Left colon (tissue), 2 donors: Measurements from ENCODE around the gene SF1. TPM values are rescaled to one million over a fixed set of nuclear protein-coding genes. Genes with fewer than 3 reads are reported as not detected.

Experiments used
- ATAC-seq: fragments of 200-7000 bp; cut with Tn5 transposase; one replicate; pipeline ENCODE4 v1.9.1; 2020; ENCODE audit warnings: mild to moderate bottlenecking, moderate library complexity
- DNase-seq, 2 donors: peaks; one replicate each; pipeline ENCODE4 v3.0.0-alpha.2; 2020
- intact Hi-C, 2 donors: fragments of 100-400 bp; cut with DNase I in 1 of 2; cut with micrococcal nuclease in 1 of 2; formaldehyde crosslinking; loops; one replicate each; pipeline versions ENCODE4 v1.11.2 to v1.14.0; 2022; cut with DNase I, micrococcal nuclease
- total RNA-seq, 2 donors: library from RNA; stranded (reverse); fragmentation: NEBNext Ultra II Directional; extraction: Animal tissue kit (Norgen Biotek cat#: 25700); gene quantifications; one replicate each; pipeline ENCODE4 v1.2.1, GENCODE V29; 2021
- donor health status: DM: no; HTN: no; CAD: no.
- donor health status: DM: yes; HTN: yes; CAD: no.

The SF1 gene
- total RNA-seq, 2 donors from 2014 or later, result 201 to 216 TPM

DNA sequence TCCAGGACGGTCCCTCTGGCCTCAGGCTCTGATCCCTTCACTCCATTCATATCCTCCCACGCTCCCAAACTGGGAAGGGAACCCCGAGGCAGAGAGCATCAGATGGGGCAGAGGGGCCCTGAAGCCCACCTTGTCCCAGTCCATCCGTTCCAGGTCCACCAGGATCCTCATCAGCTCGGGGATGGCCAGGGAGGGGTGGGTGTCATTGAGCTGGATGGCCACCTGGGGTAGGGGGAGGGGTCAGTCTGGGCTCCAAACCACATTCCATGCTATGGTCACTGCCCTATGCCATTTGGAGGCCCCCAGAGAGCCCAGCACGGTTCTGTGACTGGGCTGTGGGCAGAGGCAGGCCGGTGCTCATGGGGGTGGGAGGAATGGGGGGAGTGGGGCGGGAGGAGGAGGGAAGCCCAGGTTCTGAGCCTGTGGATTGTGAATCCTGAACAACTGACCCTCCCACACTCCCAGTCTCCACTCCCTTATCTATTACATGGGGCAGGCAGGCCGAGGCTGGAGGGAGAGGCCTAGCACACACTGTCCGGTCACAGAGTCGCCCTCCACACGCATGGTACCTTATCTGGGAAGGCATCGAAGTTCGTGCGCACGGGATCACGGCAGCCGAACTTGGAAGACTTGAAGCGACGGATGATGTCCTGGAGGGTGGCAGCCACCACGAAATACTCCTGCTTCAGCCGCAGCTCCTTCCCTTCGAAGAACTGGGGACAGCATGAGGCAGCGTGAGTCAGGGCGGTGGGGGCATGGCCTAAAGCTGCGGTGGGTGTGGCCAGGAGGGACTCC lies 24.0 kb downstream of the SF1 start:
- ATAC-seq (no peak), DNase-seq (no peak)
- intact Hi-C loops, result no loop called here

DNA sequence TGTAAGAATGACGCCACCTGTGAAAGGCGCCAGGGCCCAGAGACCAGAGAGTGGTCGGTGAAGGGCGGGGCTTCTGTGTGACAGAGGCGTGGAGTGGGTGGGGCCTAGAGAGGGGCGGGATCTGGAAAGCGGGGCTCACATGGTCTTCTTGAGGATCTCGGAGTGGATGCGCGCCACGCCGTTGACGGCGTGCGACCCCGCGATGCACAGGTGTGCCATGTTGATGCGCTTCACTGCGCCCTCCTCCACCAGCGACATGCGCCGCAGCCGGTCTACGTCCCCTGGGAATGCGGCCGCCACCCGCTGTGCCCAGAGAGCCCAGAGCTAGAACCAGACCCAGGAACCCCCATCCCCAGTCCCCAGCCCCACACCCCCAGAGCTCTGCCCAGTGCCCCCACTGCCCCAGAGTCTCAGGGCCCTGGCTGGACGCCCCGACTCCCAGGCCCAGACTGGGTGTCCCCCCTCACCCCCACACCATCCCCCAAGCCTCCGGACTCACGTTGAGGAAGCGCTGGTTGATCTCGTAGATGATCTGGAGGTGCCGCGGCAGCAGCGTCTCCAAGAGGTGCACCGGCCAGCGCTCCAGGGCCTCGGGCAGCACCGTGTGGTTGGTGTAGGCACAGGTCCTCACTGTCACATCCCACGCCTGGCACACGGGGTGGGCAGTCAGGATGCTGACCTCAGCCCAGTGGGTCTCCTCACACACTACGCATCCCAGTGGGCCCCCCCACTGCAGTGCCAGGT lies 24.8 kb downstream of the SF1 start:
- no peak for ATAC-seq
- DNase-seq, result no peak
- intact Hi-C loops, result no loop called here

DNA sequence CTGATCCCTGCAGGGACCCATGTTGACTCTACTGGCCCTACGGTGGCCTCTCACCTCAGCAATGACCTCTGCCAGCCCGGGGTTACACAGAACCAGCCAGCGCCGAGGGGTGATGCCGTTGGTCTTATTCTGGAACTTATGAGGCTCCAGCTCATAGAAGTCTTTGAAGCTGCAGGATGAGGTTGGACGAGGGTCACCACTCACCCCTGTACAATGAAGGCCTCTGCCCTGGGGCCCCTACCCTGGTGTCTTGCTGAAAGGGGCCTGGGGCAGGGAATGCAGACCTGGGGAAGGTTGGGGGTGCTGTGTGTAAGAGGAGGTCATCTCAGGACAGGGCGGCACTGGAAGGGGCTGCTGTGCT lies 25.3 kb downstream of the SF1 start:
- intact Hi-C loops, result no loop called here
- no peak for ATAC-seq
- DNase-seq, result no peak

DNA sequence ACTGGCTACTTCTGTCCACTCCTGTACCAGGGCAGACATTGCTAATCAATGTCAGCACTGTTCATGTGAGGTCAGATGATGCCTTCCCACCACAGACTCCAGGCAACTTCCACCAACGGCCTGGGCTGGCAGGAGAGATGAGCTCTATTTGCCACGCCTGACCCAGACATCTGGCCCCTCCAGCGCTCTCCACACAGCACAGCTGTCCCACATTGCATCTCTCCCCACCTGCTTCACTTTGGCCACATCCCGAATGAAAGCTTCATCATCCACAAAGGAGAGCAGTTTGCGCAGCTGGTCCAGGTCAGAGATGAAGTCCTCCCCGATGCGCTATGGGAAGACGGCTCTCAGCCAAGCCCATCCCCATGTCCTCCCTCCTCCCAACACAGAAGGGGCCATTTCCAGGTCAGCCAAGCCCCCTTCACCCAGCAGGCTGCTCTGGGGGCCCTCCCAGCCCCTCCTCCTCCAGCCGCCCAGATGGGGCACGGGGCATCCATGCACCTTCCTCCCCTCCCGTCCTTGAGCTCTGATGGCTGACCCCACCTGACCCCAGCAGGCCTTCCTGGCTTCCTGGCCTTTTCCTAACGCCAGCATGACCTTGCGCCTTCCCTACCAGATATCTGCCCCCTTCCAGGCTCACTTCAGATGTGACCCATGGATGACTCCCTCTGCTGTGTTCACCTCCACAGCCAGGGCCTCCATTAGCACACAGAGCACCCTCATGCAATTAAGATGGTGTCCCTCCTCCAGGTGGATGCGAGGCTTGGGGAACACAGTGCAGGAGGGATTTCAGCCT lies 26.0 kb downstream of the SF1 start:
- DNase-seq (no peak), ATAC-seq (no peak)
- intact Hi-C loops, result no loop called here

DNA sequence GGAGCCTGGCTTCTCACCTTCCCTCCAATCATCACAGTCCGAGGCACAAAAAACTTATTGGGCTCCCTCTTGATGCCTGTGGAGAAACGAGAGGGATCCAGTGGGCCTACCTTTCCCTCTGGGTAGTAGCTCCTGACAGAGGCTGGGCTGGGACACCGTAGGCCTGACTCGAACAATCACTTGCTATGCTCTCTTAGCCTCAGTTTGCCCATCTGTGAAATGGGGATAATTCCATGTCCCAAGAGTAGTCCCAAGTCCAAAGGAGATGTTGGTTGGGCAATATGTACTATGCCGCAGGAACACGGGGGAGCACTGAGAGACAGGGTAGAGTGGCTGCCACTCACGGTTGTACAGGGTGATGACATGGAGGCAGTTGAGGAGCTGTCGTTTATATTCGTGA lies 26.8 kb downstream of the SF1 start:
- intact Hi-C loops, result no loop called here
- DNase-seq, result no peak
- ATAC-seq, result no peak

DNA sequence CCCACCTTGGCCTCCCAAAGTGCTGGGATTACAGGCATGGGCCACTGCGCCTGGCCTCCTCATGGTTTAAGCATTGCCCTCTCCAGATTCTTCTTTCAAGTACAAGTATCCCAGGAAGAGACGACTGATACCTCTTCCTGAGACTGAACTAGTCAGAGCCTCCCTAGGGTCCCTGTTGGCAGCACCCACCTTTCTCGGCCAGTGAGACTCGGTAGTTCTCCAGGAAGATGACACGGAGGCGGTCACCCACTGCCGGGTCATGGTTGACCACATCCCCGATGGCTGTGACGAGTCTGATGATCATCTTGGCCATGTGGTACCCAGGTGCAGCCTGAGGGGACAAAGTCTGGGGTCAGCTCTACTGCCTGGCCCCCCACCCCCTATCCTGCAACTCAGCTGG lies 27.2 kb downstream of the SF1 start:
- no peak for ATAC-seq

DNA sequence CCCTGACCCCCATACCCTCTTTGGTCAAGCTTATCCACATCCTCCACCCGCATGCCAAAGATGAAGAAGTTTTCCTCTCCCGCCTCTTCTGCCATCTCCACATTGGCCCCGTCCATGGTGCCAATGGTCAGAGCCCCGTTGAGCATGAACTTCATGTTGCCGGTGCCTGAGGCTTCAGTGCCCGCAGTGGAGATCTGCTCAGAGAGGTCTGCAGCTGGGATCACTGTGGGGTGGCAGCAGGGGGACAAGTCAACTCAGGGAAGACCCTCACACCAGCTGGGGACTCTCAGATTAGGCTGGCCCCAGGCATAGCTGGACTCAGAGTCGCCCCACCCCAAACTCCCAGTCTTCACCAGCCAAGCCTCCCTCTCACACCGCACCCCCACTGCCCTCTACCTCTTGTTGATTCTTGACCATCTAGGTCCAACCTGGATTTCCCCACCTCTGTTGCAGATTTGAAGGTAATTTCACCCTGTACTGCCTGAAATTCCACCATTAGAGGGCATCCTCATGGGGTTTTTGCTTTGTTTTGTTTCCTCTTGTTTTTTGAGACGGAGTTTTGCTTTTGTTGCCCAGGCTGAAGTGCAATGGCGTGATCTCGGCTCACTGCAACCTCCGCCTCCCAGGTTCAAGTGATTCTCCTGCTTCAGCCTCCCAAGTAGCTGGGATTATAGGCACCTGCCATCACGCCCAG lies 27.8 kb downstream of the SF1 start:
- intact Hi-C loops, result no loop called here
- ATAC-seq (no peak), DNase-seq (no peak)

More for the DNA sequence above, 27.2 kb downstream of the SF1 start:
- intact Hi-C loops, result no loop called here
- DNase-seq, result no peak

DNA sequence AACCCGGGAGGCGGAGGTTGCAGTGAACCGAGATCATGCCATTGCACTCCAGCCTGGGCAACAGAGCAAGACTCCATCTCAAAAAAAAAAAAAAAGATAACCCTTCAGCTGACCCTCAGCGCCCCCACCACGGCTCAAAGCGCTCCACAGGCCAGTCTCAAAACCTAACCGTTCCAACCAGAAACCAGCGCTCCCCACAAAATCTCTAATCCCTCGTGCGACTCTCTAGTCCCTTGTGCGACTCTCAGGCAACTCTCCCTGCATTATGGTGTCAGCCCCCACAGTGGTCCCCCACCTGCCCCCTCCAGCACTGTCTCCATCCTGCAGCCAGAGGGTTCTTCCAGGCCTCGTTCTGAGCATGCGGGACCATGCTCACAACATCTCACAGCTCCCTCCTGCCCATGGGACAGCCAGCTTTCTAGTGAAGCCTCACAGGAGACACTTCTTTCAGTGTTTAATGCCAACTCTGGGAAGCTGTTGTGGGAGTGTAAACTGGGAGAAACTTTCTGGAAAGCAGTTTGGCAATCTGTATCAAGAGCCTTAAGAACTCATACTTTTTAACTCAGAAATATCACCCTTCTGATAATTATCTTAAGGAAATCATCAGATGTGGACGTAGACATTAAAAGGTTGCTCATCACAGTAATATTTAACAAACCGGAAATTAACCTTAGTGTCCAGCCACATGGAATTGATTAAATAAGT lies 30.2 kb downstream of the SF1 start:
- intact Hi-C loops, result no loop called here
- DNase-seq, result no peak
- ATAC-seq, result no peak

DNA sequence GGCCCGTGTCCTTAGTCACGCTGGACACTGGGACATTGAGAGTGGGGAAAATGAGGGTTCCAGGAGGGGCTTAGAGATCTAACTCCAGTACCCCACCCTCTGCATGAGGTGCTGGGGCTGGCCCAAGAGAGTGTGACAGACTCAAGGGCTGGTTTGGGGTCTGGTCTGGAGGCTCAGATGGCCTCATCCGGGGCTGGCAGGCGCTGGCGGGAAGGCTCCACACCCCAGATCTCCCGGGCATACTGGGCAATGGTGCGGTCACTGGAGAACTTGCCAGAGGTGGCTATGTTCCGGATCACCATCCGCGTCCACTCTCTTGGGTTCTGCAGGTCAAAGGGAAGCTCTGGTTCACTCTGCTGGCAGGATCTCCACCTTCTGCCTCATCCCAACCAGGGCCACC lies 31.9 kb downstream of the SF1 start:
- intact Hi-C loops, result no loop called here
- DNase-seq, result no peak

DNA sequence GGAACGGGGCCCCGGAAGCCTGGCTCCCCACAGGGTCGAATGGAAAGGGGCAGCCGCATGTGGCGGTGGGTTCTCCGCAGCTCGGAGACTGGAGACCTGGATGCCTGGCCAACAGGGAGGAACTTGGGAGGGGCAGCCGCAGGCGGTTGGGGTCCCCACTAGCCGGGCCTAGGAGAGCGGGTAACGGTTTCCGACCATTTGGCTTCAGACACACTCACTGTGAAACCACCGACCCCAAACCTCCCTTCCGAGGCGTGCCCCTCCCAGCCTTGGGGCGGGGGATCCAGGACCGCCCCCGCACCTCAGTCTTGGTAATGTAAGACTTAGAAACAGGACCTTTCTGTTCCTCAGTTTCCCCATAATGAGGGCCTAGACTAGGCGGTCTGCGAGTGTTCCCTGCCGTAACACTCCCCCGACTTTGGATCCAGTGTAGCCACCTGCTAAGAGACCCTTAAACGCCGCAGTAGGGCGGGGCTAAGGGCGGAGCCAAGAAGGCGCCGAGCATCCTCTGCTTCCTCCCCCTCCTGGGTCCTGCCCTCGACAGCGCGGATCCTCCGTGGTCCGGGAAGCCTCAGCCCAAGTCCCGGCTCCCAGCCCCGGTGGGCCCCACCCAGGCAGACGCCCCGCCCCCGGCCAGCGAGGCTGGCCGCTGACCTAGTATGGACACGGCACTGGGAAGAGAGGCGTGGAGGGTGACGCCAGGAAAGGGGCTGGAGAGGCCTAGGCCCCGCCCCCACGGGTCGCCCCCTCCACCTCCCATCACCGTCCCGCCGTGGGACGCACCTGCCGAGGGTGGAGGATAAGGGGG lies 32.6 kb downstream of the SF1 start:
- intact Hi-C loops, result no loop called here
- DNase-seq, result peak; percentile 78 to 85
- peak; percentile 18 for ATAC-seq

More for the DNA sequence above, 31.9 kb downstream of the SF1 start:
- no peak for ATAC-seq

DNA sequence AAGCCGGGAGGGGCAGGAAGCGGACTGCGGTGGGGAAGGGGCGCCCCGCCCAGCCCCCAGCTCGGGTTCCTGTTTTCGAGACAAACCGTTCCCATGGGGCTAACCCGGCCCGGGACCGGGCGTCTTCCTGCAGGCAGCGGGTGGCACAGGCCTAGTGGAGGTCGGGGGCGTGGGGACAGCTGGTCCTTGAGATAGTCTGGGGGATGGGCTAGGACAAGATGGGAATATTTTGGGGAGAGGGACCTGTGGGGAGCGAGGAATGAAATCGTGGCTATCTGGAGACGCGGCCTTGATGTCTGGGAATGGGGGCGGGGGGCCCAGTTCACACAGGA lies 33.2 kb downstream of the SF1 start:
- DNase-seq (peak; percentile 74 to 84), ATAC-seq (no peak)
- intact Hi-C loops, result no loop called here

DNA sequence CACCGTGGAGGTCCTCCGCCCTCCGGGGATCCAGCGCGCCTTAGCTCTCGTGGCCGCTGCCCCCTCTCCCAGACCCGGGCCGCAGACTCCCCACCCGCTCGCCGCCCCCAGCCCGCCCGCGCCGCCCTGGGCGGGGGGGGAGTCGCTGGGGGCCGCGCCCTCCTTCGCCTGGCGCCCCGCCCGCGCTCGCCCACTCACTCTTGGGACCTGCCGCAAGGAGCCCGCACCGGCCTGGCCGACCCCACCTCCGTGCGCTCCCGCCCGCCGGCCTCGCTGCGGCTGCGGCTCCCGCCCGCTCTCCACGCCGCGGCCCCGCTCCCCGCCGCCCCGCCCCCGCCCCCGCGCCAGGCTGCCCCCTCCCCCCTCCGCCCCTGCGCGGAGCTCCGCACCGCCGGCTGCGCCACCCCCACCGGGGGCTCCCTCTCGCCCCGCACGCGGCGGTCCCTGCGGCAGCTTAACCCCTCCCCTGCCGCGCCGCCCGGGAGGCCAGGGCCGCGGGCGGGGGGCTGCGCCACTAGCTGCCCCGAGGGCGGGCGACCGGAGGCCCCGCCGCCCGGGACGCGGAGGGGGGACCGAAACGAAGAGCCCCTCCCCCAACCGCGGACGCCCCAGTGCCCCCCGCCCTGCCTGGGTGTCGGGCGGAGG lies 33.7 kb downstream of the SF1 start:
- intact Hi-C loops, result no loop called here
- no peak for DNase-seq

DNA sequence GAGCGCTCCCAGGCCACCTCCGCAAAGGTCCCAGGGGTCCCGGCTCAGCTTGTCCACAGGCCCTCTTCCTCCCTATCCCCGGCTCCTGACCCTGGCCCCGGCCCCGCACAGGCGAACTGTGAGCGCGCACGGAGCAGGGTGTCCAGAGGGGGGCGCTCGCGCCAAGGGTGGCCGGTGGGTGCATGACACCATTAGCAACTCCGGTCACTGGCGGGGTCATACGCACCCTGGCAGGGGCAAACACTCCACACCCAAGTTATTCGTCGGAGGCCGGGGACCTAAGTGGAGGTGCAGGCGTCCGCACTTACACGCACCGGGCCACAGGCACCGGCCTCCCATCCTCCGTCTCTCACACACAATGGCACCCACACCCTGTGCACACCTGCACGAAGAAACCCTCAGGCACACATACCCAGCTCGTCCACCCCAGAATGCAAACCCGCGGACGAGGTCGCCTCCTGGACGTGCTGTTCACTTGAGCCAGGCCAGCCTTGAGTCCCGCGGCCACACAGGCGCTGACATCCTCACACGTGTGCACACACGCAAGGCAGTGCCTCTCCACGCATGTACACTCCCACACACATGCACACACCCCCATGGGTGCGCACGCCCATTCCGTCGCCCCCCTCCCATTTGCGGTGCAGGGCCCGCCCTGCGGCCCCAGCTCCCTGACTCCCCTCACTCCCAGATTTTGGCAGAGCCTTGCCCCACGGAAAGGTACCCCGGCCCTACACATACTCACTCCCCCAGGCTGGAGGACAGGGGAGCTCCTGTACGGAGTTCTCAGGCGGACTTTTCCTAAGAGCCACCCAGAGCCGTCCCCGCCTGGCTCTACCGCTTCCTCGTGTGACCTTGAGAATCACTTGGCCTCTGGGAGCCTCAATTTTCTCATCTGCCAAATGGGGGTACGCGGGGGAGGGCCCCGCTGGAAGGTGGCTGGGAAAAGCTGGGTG lies 34.5 kb downstream of the SF1 start, which contains the start of gene RASGRP2:
TSS of gene RASGRP2 (minus strand) at position 552 of the 953 bp plus-strand sequence. CDS start 1,276 bp downstream, outside the sequence.
- ATAC-seq (peak; percentile 46), DNase-seq (peak; percentile 66 to 85)
- intact Hi-C loops, result no loop called here

More for the DNA sequence above, 33.7 kb downstream of the SF1 start:
- no peak for ATAC-seq

DNA sequence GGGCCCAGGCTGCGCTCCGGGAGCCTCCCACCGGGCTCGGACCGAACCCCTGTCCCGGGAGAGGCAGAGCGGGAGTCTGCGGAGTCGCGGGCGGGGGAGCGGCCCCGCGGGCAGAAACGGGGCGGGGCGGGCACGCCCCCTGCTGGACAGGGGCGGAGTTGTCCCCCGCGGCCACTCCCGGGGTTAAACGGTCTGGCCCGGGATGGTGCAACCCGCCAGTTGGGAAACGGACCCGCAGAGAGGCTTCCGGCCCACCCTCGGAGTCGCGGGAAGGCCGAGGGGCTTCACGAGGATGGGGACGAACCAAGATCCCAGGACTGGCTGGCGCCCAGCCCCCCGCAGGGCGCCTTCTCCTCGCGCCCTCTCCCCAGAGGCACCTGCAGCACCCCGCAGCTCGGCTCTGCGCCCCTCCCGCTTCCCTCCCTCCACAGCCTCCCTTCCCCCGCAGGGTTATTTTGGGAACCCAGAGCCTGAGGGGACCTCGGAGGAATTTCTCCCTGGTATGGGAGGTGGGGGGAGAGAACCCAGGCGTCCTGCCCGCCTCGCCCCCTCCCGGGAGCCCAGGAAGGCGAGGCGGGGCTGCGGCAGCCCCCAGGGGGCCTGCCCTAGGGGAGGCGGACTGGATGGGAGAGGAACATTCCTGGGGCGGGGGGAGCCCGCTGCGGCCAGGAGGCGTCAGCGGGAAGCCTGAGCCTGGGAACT lies 35.3 kb downstream of the SF1 start:
- intact Hi-C loops, result no loop called here
- DNase-seq, result peak; percentile 48 to 73
- peak; percentile 79 for ATAC-seq

DNA sequence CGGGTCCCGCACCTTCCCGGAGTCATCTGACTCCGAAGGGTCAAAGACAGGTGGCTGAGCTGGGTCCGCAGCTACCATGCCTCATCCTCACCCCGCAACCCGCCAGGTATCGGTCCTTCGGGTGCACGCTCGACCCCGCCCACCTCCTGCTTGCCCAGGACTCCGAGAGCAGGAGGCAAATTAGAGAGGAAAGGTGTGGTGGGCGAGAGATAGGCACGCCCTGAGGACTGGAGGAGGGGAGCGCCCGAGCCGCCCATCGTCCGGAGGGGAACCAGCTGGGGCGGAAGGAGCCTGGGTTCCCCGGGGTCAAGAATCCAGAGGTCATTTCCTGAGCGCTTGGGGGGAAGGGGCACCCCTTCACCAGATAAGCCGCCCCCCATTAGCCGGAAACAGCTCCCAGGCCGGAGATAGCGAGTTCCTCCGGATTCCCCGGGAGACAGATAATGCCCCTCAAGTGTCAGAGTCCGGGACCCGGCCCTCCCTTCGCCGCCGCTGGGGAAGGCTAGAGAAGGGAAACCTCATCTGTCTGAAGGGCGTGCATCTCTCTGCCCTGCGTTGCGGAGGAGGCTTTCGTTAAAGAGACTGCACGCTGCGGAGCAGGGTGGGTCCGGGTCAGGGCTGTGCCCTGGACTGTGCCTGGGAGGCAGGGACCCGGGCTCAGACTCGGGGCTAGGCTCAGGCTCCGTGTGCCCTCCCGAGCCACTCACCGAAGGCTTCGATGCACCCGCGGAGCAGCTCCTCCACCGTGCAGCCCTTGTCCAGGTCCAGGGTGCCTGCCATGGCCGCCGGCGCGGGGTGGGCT lies 36.1 kb downstream of the SF1 start:
- intact Hi-C loops, result no loop called here
- DNase-seq (peak in 1 of 2 donors; percentile 40), ATAC-seq (peak; percentile 38)
